NCI-H524 (cell line): Measurements from ENCODE around the gene DNAH14.
"Not testable (repeated sequence)": the region's sequence is repeated elsewhere in the genome, so short reads cannot be mapped to it uniquely, and the experiment has no call there.

Experiments
- DNase-seq, 2 experiments: peaks; one replicate each; lab custom pipeline; 2025; lab: John Stamatoyannopoulos, UW

DNAH14 gene

DNA sequence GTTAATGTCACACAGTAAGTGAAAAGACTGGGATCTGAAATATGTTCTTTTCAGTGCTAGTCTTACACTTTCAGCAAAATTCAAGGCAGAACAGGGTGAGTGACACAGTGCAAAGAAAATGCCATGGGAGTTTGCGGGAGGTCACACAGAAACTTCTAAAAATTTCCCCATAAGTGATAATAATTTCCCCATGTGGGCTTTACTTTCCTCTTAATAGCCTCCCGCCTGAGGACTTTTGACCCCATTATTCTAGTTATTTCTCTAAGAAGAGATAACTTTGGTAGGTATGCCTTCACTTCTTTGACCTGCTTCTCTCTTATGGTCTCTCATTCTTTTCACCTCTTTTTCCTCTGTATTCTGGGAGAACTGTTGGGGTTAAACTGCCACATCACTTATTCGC, 8.1 kb upstream of the DNAH14 start:
- no peak for DNase-seq

DNA sequence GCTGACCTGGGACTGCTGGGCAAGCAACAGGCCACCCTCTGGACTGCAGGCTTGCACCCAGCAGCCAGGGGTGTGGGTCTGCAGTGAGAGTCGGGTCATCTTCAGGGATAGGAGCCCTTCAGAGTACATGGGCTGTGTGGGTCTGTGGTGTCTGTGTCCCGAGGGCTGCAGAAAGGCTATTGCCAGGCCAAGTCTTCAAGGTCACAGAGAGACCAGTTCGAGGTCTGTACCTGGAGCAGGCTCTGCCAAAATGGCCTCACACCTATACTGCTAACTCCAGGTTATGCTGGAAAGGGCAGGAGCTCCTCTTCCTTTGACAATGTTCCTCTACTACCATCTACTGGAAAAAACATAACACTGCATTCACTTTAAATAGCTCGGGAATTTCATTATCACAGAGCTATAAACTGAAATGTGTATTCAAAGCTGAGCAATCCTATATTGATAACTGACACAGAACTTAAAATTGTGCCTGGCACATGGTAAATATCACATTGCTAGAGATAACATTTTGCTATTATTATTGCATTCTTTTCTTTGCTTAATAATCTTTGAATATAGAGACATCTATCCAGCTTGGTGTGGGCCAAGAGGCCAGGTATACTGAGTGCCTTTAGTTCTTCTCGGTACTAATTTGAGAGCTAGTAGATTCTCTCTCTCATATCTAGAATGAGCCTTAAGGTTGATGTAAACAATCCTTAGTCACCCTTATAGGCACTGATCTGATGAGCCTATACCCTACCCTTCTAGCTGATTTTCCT, 6.9 kb upstream of the DNAH14 start:
- peak; percentile 3 to 45 for DNase-seq

DNA sequence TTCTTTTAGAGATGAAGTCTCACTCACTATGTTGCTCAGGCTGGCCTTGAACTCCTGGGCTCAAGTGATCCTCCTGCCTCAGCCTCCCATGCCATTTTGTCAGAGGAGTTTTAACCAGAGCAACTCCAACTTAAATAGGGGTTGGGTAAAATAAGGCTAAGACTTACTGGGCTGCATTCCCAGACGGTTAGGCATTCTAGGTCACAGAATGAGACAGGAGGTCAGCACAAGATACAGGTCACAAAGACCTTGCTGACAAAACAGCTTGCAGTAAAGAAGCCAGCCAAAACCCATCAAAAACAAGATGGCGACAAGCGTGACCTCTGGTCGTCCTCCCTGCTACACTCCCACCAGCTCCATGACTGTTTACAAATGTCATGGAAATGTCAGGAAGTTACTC, 5.7 kb upstream of the DNAH14 start:
- DNase-seq = no peak

DNA sequence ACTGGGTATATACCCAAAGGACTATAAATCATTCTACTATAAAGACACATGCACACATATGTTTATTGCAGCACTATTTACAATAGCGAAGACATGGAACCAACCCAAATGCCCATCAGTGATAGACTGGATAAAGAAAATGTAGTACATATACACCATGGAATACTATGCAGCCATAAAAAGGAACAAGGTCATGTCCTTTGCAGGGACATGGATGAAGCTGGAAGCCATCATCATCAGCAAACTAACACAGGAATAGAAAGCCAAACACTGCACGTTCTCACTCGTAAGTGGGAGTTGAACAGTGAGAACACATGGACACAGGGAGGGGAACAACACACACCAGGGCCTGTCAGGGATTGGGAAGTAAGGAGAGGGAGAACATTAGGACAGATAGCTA, 1.8 kb upstream of the DNAH14 start:
- DNase-seq = not testable (repeated sequence)

DNA sequence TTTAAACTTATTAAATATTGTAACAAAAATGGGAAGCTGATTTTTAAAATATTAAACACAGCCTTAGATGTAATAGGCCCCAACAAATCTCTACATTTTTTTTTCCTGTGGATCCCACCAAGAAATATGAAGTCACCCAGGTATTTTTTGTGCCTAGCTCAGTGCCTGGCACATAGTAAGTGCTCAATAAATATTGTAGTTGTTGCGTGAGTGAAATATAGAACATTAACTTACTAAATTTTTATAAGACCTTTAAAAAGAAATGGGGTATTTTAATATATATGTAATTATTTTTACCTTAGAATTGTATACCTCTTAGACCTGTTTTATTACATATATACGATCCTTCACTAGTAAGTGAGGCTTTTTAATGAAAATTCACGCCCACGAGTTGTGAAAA, 569 bp upstream of the DNAH14 start:
- no peak for DNase-seq

DNA sequence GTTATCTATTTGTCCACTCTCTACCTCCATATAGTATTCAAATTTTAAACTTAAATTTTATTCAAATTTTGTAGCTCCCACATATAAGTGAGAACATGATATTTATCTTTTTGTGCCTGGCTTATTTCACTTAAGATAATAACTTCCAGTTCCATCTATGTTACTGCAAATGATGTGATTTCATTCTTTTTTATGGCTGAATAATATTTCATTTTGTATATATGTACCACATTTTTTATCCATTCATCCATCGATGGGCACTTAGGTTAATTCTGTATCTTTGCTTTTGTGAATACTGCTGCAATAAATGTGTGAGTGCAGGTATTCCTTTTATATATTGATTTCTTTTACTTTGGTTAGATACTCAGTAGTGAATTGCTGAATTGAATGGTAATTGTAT, 2.1 kb downstream of the DNAH14 start:
- no peak for DNase-seq

DNA sequence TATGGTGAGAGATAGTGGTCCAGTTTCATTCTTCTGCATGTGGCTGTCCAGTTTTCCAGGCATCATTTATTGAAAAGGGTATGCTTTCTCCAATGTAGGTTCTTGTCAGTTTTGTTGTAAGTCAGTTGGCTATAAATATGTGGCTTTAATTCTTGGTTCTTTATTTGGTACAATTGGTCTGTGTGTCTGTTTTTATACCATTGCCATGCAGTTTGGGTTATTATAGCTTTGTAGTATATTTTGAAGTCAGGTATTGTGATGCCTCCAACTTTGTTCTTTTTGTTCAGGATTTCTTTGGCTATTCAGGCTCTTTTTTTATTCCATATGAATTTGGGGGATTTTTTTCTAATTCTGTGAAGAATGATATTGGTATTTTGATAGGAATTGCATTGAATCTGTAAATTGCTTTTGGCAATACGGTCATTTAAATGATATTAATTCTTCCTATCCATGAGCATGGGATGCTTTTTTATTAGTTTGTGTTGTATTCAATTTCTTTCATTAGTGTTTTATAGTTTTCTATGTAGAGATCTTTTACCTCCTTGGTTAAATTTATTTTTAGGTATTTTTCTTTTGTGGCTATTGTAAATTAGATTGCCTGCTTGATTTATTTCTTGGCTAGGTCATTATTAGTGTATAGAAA, 3.3 kb downstream of the DNAH14 start:
- no peak for DNase-seq

DNA sequence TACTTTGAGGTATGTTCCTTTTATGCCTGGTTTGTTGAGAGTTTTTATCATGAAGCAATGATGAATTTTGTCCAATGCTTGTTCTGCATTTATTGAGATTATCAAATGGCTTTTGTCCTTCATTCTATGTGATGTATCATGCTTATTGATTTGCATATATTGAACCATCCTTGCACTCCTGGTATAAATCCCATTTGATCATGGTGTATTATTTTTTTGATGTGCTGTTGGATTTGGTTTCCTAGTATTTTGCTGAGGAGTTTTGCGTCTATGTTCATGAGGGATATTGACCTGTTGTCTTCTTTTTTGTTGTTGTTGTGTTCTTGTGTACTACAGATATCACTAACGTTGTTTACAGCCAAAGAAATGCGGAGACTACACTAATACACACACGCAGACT, 4.1 kb downstream of the DNAH14 start:
- DNase-seq = no peak

DNA sequence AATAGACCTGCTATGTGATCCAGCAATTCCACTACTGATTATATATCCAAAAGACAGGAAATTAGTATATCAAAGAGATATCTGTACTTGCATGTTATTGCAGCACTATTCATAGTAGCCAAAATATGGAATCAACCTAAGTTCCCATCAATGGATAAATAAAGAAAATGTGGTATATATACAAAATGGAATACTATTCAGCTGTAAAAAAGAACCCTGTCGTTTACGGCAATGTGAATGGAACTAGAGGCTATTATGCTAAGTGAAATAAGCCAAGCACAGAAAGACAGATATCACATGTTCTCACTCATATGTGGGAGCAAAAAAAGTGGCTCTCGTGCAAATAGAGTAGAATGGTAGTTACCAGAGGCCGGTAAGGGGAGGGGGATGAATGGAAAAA, 9.2 kb downstream of the DNAH14 start:
- DNase-seq = no peak

DNA sequence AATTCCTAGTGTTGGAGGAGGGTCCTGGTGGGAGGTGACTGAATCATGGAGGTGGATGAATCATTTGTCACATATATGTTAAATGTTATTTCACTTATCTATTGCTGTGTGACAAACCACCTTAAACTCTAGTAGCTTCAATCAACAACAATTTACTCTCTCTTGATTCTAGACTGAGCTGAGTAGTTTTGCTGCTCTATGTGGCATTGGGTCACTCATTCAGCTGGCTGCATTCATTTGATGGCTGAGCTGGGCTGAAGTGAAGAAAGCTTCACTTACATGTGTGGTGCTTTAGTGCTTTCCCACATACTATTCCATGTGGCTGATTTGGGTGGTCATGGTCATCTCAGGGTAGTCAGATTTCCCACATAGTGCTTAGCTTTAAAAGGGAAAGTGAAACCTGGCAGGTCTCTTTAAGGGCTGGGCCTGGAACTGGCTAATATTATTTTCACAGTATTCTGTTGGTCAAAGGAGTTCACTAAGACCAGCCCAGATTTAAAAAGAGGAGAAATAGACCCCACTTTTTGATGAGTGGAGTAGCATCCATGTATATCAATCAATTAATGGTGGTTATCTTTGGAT, 10.5 kb downstream of the DNAH14 start:
- DNase-seq = no peak

DNA sequence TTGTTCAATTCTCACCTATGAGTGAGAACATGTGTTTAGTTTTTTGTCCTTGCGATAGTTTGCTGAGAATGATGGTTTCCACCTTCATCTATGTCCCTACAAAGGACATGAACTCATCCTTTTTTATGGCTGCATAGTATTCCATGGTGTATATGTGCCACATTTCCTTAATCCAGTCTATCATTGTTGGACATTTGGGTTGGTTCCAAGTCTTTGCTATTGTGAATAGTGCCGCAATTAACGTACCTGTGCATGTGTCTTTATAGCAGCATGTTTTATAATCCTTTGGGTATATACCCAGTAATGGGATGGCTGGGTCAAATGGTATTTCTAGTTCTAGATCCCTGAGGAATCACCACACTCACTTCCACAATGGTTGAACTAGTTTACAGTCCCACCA, 11.3 kb downstream of the DNAH14 start:
- DNase-seq = not testable (repeated sequence)

DNA sequence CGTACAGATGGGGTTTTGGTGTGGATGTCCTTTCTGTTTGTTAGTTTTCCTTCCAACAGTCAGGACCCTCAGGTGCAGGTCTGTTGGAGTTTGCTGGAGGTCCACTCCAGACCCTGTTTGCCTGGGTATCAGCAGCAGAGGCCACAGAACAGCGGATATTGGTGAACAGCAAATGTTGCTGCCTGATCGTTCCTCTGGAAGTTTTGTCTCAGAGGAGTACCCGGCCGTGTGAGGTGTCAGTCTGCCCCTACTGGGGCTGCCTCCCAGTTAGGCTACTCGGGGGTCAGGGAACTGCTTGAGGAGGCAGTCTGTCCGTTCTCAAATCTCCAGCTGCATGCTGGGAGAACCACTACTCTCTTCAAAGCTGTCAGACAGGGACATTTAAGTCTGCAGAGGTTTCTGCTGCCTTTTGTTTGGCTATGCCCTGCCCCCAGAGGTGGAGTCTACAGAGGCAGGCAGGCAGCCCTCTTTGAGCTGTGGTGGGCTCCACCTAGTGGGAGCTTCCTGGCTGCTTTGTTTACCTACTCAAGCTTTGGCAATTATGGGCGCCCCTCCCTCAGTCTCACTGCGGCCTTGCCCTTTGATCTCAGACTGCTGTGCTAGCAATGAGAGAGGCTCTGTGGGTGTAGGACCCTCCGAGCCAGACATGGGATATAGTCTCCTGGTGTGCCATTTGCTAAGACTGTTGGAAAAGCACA, 16.3 kb downstream of the DNAH14 start:
- not testable (repeated sequence) for DNase-seq

DNA sequence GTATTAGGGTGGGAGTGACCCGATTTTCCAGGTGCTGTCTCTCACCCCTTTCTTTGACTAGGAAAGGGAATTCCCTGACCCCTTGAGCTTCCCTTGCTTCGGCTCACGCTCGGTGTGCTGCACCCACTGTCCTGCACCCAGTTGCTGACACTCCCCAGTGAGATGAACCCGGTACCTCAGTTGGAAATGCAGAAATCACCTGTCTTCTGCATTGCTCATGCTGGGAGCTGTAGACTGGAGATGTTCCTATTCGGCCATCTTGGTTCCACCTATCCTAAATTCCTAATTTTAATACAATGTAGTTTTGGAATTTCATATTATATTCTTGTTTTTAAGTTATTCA, 16.8 kb downstream of the DNAH14 start:
- DNase-seq = not testable (repeated sequence)

DNA sequence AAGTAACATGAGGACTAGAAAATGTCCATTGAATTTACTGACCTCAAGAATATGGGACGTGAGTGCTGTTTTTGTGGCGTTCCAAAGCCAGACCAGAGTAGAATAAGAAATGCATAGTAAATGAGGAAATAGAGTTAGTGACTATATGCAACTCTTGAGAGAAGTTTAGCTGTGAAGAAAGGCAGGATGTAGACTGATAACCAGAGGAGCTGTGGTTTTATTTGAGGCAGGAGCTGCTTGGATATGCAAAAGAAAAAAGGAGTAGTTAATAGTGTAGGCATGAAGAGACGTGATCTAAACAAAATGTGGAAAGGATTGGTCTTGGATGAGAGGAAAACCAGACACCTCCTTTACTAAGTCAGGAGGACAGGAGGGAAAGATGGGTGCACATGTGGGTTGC, 28.2 kb downstream of the DNAH14 start:
- no peak for DNase-seq

DNA sequence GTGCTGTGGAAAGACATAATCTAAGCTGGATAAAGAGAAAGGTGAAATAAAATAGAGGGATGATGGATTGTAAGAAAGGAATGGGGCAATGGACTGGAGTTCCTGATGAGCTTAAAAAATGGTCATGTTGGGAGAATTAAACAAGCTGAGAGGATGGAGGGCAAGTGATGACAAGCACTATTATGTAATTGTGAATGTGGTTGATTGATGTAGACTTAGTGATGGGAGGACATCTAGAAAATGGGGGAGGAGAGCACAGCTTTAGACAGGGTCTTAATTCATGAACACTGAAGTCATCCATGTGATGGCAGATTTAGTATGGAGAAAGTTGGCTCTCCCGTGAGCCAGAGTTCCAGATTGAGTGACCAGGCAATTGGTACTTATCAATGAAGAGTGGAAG, 29.0 kb downstream of the DNAH14 start:
- DNase-seq = no peak

DNA sequence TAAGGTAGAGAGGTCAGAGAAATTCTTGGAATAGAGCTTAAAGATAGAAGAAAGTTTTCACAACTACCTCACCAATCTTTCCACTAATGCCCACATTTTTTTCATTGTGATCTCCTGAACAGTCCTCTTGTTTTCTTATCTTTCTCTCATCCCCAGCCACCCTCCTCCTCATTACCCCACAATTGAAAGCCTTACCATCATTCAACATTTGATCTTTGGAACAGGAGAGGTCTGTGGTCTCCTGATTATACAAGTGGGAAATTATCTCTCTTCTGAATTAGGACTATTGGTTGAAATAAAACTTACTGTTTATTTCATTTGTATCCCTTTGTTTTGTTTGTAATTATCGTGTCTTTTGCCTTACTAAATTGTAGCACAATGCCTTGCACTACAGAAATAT, 29.6 kb downstream of the DNAH14 start:
- no peak for DNase-seq

DNA sequence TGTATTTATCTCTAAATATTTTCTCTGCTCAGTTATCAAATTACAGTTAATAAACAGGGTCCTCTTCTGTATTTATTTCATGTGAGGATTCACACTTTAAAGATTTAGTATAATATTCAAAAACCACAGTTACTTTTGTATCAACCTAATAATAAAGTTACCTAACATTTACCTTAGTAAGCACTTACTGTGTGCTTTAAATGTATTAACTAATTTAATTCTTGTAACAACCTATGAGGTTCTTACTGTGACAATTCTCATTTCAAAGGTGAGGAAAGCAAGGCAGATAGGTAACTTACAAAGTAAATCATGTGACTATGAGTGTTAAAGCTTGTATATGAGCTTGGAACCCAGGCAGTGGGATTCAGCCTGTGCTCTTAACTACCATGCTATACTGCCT, 30.2 kb downstream of the DNAH14 start:
- DNase-seq = no peak

DNA sequence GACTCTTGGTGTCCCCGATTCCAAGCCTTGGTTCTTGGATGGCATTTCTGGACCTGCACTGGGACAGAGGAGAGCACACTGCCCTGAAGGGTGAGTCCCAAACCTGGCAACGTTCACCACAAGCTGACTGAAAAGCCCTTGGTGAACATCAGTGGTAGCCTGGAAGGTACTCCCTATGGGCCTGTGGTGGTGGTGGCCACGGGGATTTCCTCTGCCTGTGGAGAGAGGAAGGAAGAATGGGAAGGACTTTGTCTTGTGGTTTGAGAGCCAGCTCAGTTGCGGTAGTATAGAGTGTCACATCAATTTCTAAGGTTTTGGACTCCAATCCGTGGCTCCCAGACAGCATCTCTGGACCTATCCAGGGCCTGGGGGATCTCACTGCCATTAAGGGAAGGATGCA, 50.7 kb downstream of the DNAH14 start:
- DNase-seq = no peak

DNA sequence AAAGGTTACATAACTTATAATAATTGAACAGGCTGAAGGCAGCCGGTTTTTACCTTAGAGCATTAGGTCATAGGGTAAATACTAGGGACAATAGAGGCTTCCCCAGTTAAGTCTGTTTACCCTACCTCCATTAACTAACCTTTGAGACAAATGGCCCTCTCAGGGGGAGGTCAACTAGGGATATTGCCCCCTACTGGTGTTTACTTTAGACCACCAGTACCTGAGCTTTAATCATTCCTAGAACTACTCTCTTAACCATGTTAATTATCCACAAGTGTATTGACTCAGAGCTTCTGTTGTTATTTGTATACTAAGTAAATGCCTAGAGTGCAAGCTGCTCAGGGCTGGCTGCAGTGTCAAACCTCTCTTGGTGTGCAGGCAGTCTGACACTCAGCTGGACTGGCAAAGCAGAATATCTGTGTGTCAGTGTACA, 52.5 kb downstream of the DNAH14 start:
- not testable (repeated sequence) for DNase-seq

DNA sequence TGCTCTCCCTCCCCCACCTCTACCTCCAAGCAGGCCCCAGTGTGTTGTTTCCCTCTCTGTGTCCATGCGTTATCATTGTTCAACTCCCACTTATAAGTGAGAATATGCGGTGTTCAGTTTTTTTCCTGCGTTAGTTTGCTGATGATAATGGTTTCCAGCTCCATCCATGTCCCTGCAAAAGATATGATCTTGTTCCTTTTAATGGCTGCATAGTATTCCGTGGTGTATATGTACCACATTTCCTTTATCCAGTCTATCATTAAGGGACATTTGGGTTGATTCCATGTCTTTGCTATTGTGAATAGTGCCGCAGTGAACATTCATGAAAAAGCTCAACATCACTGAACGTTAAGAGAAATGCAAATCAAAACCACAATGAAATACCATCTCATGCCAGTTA, 58.6 kb downstream of the DNAH14 start:
- DNase-seq = no peak

DNA sequence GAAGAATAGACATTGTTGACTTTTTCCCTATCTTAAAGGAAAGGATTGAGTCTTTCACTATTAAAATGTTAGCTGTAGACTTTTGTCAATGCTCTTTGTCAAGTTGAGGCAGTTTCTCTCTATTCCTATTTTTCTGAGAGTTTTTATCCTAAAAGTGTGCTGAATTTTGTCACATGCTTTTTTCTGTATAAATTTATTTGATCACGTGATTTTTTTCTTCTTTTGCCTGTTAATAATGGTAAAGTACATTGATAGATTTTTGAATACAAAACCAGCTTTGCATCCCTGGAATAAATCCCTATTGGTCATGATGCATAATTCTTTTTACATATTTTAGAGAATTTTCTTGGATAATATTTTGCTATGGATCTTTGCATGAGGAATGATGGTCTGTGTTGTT, 60.1 kb downstream of the DNAH14 start:
- DNase-seq = no peak

DNA sequence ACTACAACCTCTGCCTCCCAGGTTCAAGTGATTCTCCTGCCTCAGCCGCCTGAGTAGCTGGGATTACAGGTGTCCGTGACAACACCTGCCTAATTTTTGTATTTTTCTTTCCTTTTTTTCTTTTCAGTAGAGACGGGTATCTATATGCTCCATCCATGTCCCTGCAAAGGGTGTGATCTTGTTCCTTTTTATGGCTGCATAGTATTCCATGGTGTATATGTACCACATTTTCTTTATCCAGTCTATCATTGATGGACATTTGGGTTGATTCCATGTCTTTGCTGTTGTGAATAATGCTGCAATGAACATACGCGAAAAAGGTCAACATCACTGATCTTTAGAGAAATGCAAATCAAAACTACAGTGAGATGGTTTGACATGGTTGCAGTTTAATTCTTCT, 62.1 kb downstream of the DNAH14 start:
- DNase-seq = not testable (repeated sequence)

DNA sequence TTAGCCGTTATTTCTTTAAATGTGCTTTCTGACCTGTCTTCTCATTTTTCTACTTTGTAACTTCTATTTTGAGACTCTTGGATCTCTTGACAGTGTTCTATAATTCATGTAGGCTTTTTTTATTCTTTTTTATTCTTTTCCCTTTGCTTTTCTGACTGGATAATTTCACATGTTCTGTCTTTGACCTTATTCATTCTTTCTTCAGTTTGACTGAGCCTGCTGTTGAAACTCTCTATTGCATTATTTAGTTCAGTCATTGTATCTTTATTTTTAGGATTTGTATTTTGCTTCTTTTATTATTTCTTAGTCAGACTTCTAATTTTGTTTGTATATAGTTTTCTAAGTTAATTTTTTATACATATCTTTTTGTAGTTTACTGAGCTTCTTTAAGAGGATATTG, 66.1 kb downstream of the DNAH14 start:
- DNase-seq = no peak
